ENCODE results near the gene POGZ. TPM values are rescaled to one million over a fixed set of nuclear protein-coding genes. Genes with fewer than 3 reads are reported as not detected.

The POGZ gene
- total and polyA plus RNA-seq, 2 of the 13 experiments (the other 11 are each of a cell fraction or from before 2014, with no cell fraction given) = 15.3 to 45.6 TPM

DNA sequence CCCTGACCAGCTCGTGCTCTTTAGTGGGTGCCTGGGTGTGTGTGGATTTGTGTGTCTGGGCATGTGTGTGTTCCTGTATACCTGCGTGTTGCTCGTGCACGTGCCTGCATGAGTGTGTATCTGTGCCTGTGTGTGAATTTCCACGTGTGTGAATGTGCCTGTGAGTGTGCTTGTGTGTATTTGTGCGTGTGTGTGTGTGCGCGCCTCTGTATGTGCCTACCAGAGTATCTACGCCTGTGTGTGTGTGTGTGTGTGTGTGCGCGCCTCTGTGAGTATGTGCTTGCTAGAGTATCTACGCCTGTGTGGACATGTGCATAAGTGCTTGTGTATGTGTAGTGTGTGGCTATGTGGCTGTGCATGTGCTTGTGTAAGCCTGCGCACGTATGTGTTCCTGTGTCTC, 86.1 kb downstream of the POGZ start (continued):
- TF ChIP-seq, protein P1, sequence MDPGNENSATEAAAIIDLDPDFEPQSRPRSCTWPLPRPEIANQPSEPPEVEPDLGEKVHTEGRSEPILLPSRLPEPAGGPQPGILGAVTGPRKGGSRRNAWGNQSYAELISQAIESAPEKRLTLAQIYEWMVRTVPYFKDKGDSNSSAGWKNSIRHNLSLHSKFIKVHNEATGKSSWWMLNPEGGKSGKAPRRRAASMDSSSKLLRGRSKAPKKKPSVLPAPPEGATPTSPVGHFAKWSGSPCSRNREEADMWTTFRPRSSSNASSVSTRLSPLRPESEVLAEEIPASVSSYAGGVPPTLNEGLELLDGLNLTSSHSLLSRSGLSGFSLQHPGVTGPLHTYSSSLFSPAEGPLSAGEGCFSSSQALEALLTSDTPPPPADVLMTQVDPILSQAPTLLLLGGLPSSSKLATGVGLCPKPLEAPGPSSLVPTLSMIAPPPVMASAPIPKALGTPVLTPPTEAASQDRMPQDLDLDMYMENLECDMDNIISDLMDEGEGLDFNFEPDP (CRISPR knock-in tag; conservative IDR thresholded peaks at IDR 0.05) = 0 out of 2 replicates have a peak, but pooled peaks have one; percentile 32
- TF ChIP-seq ZNF333 (CRISPR knock-in tag; IDR thresholded peaks at IDR 0.05; ENCODE audit: borderline replicate concordance) (no peak), ZNF432 (CRISPR knock-in tag; IDR thresholded peaks at IDR 0.05; ENCODE audit: borderline replicate concordance) (no peak), FOXC1 (CRISPR knock-in tag; IDR thresholded peaks at IDR 0.05; ENCODE audit: borderline replicate concordance) (no peak), MEIS2 (CRISPR knock-in tag; IDR thresholded peaks at IDR 0.05) (no peak), GABPA (IDR thresholded peaks at IDR 0.05; ENCODE audit: low read depth, low read length) (no peak), GABPA (CRISPR knock-in tag; IDR thresholded peaks at IDR 0.05; ENCODE audit: low read depth) (no peak), ARNT (IDR thresholded peaks at IDR 0.05) (no peak), FOXP1 (IDR thresholded peaks at IDR 0.05) (no peak), FOXP1 (CRISPR knock-in tag; IDR thresholded peaks at IDR 0.05) (no peak), CHD4 (IDR thresholded peaks at IDR 0.05; ENCODE audit: borderline replicate concordance, low read length) (no peak)
- TF ChIP-seq, protein P2, sequence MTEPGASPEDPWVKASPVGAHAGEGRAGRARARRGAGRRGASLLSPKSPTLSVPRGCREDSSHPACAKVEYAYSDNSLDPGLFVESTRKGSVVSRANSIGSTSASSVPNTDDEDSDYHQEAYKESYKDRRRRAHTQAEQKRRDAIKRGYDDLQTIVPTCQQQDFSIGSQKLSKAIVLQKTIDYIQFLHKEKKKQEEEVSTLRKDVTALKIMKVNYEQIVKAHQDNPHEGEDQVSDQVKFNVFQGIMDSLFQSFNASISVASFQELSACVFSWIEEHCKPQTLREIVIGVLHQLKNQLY (CRISPR knock-in tag; IDR thresholded peaks at IDR 0.05) = no peak
- TF ChIP-seq, protein P3, sequence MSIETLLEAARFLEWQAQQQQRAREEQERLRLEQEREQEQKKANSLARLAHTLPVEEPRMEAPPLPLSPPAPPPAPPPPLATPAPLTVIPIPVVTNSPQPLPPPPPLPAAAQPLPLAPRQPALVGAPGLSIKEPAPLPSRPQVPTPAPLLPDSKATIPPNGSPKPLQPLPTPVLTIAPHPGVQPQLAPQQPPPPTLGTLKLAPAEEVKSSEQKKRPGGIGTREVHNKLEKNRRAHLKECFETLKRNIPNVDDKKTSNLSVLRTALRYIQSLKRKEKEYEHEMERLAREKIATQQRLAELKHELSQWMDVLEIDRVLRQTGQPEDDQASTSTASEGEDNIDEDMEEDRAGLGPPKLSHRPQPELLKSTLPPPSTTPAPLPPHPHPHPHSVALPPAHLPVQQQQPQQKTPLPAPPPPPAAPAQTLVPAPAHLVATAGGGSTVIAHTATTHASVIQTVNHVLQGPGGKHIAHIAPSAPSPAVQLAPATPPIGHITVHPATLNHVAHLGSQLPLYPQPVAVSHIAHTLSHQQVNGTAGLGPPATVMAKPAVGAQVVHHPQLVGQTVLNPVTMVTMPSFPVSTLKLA (IDR thresholded peaks at IDR 0.05) = peak; percentile 46; the same call in 1 of the 2 replicates
- TF ChIP-seq, protein P4, sequence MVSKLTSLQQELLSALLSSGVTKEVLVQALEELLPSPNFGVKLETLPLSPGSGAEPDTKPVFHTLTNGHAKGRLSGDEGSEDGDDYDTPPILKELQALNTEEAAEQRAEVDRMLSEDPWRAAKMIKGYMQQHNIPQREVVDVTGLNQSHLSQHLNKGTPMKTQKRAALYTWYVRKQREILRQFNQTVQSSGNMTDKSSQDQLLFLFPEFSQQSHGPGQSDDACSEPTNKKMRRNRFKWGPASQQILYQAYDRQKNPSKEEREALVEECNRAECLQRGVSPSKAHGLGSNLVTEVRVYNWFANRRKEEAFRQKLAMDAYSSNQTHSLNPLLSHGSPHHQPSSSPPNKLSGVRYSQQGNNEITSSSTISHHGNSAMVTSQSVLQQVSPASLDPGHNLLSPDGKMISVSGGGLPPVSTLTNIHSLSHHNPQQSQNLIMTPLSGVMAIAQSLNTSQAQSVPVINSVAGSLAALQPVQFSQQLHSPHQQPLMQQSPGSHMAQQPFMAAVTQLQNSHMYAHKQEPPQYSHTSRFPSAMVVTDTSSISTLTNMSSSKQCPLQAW (CRISPR knock-in tag; IDR thresholded peaks at IDR 0.05) = no peak

All from HepG2 (cell line).